Stimulated activated CD4-positive, alpha-beta T cell treated with anti-CD3 and anti-CD28 coated beads, Interleukin-1b, Interleukin-23, amount 100 ng/mL, for 4 hours (primary cell): ENCODE data around the gene DNAJB6.

Experiments used
- DNase-seq, 2 donors: peaks; one replicate each; pipeline ENCODE4 v3.0.0-alpha.2; 2020; ENCODE audit warnings: low read depth in 2 of 2

DNAJB6 gene

GRCh38 chr7:157336383-157337315, at the start of gene DNAJB6:
Gene DNAJB6 (plus strand): TSS chr7:157337004. CDS start chr7:157358573, 21,569 bp downstream.
- DNase-seq = peak; percentile 93 to 95

GRCh38 chr7:157291404-157292080, 45.3 kb upstream of the DNAJB6 start:
- no peak for DNase-seq

GRCh38 chr7:157292258-157292657, 44.5 kb upstream of the DNAJB6 start:
- no peak for DNase-seq

GRCh38 chr7:157292770-157293412, 43.9 kb upstream of the DNAJB6 start:
- no peak for DNase-seq

GRCh38 chr7:157293413-157293788, 43.4 kb upstream of the DNAJB6 start:
- DNase-seq = no peak

- DNase-seq = no peak
Observed at GRCh38 chr7:157294773-157295172, 42.0 kb upstream of the DNAJB6 start.

- no peak for DNase-seq
Observed at GRCh38 chr7:157295338-157295737, 41.5 kb upstream of the DNAJB6 start.

GRCh38 chr7:157297185-157297584, 39.6 kb upstream of the DNAJB6 start:
- no peak for DNase-seq

GRCh38 chr7:157299317-157299612, 37.5 kb upstream of the DNAJB6 start:
- DNase-seq = no peak

GRCh38 chr7:157299613-157300368, 37.0 kb upstream of the DNAJB6 start:
- DNase-seq = peak in 1 of 2 donors; percentile 12

- DNase-seq = no peak
Observed at GRCh38 chr7:157300369-157300825, 36.4 kb upstream of the DNAJB6 start.

- DNase-seq = no peak
Observed at GRCh38 chr7:157301610-157302120, 35.1 kb upstream of the DNAJB6 start.

GRCh38 chr7:157306846-157307838, 29.7 kb upstream of the DNAJB6 start:
- no peak for DNase-seq

GRCh38 chr7:157309988-157310668, 26.7 kb upstream of the DNAJB6 start:
- DNase-seq = no peak

- no peak for DNase-seq
Observed at GRCh38 chr7:157310676-157311185, 26.1 kb upstream of the DNAJB6 start.

GRCh38 chr7:157312941-157313340, 23.9 kb upstream of the DNAJB6 start:
- DNase-seq = no peak

- DNase-seq = no peak
Observed at GRCh38 chr7:157313645-157314044, 23.2 kb upstream of the DNAJB6 start.

GRCh38 chr7:157318015-157318706, 18.6 kb upstream of the DNAJB6 start:
- DNase-seq = no peak

- DNase-seq = no peak
Observed at GRCh38 chr7:157320608-157320980, 16.2 kb upstream of the DNAJB6 start.
